Glomerular endothelial cell (primary cell): ENCODE data around the gene ZNF587. TPM values are rescaled to one million over a fixed set of nuclear protein-coding genes. Genes with fewer than 3 reads are reported as not detected.
"Not testable (repeated sequence)": the region's sequence is repeated elsewhere in the genome, so short reads cannot be mapped to it uniquely, and the experiment has no call there.

Experiments used
- DNase-seq: peaks from one replicate; pipeline ENCODE4 v3.0.0-alpha.2; 2011; ENCODE audit warnings: low read depth, low spot score; ENCODE audit errors: extremely low read depth
- total RNA-seq: library from RNA; depleted of rRNA; stranded (reverse); fragments of >200 nt; gene quantifications from 2 replicates; pipeline ENCODE4 v1.2.3, GENCODE V29; 2015

Gene ZNF587
- total RNA-seq = 20.6 and 30.7 TPM in 2 replicates

- not testable (repeated sequence) for DNase-seq
Measured at GRCh38 chr19:57849666-57850473, at the start of gene ZNF587. TSS of gene ZNF587 (plus strand) at chr19:57849859. CDS start at chr19:57850039, 180 bp downstream.

- DNase-seq = no peak
Measured at GRCh38 chr19:57800696-57801095, 49.0 kb upstream of the ZNF587 start.

- DNase-seq = no peak
Measured at GRCh38 chr19:57802269-57802668, 47.4 kb upstream of the ZNF587 start.

- no peak for DNase-seq
Measured at GRCh38 chr19:57803265-57803593, 46.4 kb upstream of the ZNF587 start.

- DNase-seq = no peak
Measured at GRCh38 chr19:57803594-57804325, 45.9 kb upstream of the ZNF587 start.

- DNase-seq = no peak
Measured at GRCh38 chr19:57807541-57807940, 42.1 kb upstream of the ZNF587 start.

GRCh38 chr19:57810410-57811295 is 39.0 kb upstream of the ZNF587 start:
- DNase-seq = not testable (repeated sequence)

GRCh38 chr19:57812226-57812625 is 37.4 kb upstream of the ZNF587 start:
- no peak for DNase-seq

GRCh38 chr19:57812975-57813820 is 36.5 kb upstream of the ZNF587 start:
- not testable (repeated sequence) for DNase-seq

- DNase-seq = no peak
Measured at GRCh38 chr19:57813919-57814504, 35.6 kb upstream of the ZNF587 start.

- peak; percentile 80 for DNase-seq
Measured at GRCh38 chr19:57814505-57815246, 35.0 kb upstream of the ZNF587 start, which contains the start of gene ZNF552. TSS of gene ZNF552 (minus strand) at chr19:57814913. CDS start at chr19:57814743, 170 bp downstream.

GRCh38 chr19:57815247-57816075 is 34.2 kb upstream of the ZNF587 start:
- DNase-seq = no peak

GRCh38 chr19:57816652-57817051 is 33.0 kb upstream of the ZNF587 start:
- no peak for DNase-seq

- no peak for DNase-seq
Measured at GRCh38 chr19:57817976-57818375, 31.7 kb upstream of the ZNF587 start.

GRCh38 chr19:57818378-57818777 is 31.3 kb upstream of the ZNF587 start:
- no peak for DNase-seq

GRCh38 chr19:57819475-57820148 is 30.0 kb upstream of the ZNF587 start:
- DNase-seq = no peak

GRCh38 chr19:57820599-57820998 is 29.1 kb upstream of the ZNF587 start:
- DNase-seq = no peak

GRCh38 chr19:57821095-57821494 is 28.6 kb upstream of the ZNF587 start:
- DNase-seq = not testable (repeated sequence)
